TTC549 (cell line): ENCODE results near the gene ESPN.

ENCODE experiments used
- FAIRE-seq: peaks from 2 replicates; lab custom pipeline; 2012; peaks lifted over from hg19 to GRCh38; lab: Jason Lieb, UNC

The ESPN gene

DNA sequence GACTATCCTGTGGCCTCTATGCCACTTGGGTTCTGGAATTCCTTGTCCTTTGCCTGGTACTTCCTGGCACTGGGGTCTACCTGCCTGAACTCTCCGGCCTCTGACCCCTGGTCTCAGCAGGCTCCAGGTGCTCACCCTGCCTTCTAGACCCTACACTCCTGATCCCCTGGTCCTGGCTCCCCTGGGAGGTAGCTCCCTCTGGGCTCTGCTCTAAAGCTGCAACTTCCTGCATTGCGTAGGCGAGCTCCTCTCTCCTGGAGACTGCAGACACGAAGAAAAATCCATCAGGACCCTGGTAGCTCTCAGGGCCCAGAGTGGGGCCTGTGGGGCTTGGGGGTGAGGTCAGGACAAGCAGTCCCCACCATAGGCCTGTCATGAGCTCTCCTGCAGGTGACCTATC, 74.7 kb downstream of the ESPN start:
- FAIRE-seq: no peak

- FAIRE-seq: no peak
Measured at GRCh38 chr1:6500544-6501278, 76.1 kb downstream of the ESPN start.

DNA sequence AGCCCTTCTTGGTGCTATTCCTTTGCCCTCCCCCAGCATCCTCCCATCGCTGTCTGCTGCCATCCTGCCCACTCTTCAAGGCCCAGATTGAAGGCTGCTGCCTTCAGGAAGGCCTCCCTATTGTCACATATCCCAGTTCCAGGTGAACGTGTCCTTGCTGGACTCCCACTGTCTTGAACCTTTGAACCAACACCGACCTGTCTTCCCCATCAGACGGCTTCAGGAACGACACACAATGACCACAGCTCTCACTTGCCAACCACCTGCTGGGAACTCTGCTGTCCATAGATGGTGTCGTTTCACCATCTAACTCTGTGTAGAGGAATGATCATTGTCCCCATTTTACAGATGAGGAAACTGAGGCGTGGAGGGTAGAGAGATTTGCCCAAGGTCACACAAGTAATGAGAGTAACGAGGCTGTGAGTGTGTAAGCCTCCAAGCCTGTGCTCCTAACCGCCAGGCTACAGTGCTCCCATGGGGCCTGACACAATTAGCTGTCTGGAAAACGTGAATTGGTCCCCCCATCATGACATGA, 76.8 kb downstream of the ESPN start:
- FAIRE-seq: no peak

DNA sequence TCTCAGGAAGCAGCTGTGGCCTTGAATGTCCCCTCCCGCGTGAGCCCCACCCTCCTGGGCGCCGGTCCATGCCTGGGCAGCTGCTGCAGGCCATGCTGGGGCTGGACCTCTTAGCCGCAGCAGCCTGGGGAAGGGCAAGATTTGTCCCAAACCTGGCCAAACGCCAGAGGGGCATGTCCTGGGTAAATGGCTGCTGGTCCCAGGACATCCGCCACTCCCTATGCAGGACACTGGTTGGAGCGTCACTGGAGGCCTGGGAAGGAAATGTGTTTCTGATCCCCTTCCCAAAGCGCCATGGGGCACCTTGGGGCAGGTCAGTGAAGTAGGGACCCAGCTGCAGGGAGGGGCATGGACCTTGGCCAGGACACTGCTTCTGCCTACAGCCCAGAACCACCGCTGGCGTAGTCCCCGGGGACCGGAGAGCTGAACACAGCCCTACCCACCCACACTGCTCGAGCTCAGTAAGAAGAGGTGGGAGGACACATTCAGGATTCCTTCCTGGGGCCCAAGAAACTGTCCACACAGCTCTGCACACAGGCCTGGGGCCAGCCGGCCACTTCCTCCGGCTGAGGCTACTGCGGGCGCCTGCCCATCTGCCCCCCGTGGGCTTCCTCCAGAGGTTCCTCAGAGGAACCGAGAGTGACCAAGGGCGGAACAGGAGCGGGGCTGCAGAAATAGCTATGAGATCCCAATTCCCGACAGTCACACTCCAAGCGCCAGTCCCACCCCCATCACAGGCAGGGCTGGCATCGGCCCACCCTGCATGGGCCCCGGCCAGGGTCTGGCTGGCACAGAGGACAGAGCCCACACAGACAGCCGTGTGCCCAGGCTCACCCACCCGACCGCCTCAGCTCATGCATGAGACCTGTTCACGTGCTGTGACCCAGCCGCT, 77.7 kb downstream of the ESPN start:
- no peak for FAIRE-seq

DNA sequence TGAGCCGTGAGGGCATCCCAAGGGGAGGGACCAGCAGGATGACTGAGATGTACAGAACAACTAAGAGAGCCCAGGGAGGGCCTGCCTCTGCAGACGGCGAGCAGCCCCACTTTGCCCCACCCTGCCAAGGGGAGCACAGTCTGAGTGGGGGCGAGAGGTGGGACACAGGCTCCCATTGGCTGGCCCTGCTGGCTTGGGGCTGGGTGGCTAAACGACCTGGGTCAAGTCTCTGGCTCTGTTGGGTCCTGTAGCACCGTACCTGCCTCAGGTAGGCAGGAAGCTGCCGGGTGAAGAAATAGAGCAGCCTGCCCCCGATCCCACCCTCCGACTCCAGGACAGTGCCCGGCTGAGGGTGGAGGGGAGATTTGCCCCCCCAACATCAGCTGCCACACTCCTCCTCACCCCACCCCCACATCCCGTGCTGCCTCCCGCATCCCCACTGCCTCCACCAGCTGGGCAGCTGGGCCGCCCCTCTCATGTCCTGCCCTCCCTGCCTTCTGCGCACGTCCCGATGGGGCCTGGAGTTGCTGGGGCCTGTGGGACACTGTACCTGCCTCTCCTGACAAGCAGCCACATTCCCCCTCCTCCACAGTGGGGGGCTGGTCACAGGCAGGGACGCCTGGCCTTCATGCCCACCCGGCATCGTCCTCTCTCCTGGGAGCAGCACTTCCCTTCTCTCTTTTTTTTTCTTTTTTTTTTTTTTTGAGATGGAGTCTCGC, 79.5 kb downstream of the ESPN start:
- FAIRE-seq: no peak

GRCh38 chr1:6504887-6505286, 80.3 kb downstream of the ESPN start:
- FAIRE-seq: no peak

- no peak for FAIRE-seq
Measured at GRCh38 chr1:6505367-6506209, 81.0 kb downstream of the ESPN start.

GRCh38 chr1:6506210-6507036, 81.8 kb downstream of the ESPN start:
- FAIRE-seq: no peak

DNA sequence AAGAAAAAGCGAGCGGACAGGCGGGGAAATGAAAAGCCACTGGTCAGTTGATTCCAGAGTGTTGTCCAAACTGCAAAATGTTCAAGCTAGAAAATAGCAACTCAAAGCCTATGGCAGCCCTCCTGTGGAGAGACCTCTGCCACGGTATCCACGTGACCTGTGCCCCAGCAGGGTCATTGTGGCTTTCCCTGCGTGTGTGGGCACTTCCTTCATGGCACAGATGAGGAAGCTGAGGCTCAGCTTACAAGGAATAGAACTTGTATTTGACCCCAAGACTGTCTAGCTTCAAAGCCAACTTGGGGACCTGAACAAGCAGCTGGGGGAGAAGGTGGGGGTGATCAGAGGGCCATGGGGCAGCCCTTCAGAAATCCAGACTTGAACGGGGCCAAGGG, 82.5 kb downstream of the ESPN start:
- FAIRE-seq: no peak

- FAIRE-seq: no peak
Measured at GRCh38 chr1:6507461-6507911, 82.9 kb downstream of the ESPN start.

DNA sequence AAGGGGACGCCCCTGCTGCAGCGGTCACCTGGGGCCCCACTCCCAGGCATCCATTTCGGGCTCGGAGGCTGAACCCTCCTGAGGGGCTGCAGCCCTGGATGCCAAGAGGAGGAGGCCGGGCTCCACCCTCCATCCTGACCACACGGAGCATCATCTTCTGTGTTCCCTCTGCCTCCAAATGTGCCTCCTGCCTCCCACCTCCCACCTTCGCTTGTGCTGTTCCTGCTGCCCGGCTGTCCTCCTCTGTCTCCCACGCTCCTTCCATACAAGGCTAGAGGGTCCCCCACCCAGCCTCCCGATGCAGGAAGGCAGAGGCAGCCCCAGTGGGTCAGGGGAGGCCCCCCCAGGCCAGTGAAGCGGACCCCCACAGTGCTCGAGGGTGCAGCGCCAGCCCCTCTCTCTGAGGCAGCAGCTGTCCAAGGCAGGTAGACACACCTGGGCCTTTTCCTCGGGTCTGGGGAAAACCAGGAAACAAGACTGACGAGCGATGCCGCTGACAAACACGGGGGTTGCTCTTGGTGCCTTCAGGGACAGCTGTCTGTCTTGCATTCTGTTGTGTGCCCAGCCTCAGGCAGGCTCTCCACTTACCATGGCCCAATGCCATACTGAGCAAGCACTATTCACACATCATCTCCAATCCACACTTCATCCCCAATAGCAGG, 83.7 kb downstream of the ESPN start:
- no peak for FAIRE-seq

DNA sequence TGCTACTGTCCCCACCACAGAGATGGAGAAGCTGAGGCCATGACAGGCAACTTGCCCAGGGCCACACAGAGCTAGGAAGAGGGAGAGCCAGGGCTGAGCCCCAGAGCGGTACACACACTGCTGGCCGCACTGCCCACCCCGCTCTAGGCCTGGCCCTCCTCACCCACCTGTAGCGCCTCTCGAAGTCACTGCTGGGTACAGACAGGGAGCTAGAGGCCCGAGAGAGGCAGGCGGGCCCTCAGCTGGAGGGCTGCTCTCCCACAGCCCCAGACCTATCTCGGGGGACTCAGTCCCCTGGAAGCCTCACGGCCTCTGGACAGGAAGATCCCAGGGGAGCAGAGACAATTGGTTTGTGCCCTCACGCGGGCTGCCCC, 84.2 kb downstream of the ESPN start:
- no peak for FAIRE-seq

DNA sequence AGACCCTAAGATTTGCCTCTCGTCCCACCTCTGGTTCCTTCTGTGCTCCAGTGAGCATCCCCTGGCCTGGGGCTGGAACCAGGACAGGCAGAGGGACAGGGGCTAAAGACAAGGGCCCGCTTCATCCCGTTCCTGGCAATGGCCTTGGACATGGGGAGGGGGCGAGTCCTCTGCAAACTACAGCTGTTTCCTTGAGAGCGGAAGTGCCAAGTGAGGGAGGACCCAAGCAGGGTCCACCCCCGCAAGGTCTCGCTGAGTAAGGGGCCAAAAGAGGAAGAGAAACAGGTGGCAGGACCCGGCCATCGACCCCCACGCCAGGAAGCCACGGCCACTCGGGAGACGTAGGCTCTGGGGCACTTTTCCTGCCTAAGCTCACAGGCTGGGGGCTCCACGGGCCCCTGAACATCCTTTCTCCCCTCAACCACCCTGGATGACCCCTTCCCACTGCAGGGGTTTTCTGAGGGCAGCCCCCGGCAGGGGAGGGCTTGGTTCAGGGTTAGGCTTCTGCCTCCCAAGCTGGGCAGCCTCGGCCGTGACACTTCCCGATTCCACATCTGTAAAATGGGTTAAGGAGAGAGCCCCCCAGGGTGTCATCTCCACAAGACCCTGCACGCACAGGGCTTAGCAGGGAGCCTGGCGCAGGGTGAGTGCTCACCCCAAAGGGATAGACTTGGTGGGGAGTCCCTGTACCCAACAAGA, 84.8 kb downstream of the ESPN start:
- no peak for FAIRE-seq

DNA sequence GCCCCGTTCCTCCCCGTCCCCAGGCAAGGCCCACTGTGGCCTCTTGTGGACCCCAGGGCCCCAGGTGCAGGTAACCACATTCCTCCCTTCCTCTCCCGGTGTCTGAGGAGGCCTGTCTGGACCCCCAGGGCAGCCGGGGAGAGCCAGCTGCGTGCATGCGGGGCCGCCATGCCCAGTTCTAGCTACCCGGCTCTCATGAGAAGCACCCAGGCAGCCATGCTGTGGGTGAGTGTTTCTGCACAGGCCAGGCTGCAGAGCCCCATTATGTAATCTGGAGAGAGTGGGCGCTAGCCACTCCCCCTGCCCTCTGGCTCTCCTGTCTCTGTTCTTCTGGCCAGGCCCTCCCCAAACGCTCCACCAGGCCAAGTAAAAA, 85.3 kb downstream of the ESPN start:
- no peak for FAIRE-seq

DNA sequence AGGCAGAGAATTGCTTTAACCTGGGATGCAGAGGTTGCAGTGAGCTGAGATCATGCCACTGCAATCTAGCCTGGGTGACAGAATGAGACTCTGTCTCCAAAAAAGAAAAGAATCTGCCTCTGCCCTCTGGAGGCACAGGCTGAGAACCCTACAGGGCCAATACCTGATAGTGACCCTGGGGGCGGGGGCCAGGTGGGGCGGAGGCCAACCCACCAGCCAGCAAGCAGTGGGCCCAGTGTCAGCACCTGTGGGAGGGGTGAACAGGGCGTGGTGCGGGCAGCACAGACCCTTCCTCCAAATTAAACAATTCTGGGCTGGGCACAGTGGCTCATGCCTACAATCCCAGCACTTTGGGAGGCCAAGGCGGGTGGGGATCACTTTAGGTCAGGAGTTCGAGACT, 85.9 kb downstream of the ESPN start:
- FAIRE-seq: no peak
